Measurements from ENCODE around the gene ZNF740. TPM values are rescaled to one million over a fixed set of nuclear protein-coding genes. Genes with fewer than 3 reads are reported as not detected.

Gene ZNF740
- polyA plus RNA-seq, 1 of the 3 experiments (the other 2 are of a cell fraction), result 14.6 TPM

- CTCF ChIA-PET, result interaction anchor here (1.0 to 9.5 kb wide), 6 partner anchors 10 to 135 kb away, joined by 3 to 181 read pairs (median 8); partner anchors contain the start of gene ITGB7
- H3K27ac ChIP-seq (ENCODE audit: low read depth in 2 of 2, low read length in 1 of 2), result peak overlapping the region in 1 of 2 experiments; percentile 46; a peak in 1 of 4 replicates
- 95% methylated on average over 1 of the region's 1 CpG for WGBS (ENCODE audit: low lambda C conversion rate)
Observed at GRCh38 chr12:53201177-53201541, 20.6 kb downstream of the ZNF740 start.

DNA sequence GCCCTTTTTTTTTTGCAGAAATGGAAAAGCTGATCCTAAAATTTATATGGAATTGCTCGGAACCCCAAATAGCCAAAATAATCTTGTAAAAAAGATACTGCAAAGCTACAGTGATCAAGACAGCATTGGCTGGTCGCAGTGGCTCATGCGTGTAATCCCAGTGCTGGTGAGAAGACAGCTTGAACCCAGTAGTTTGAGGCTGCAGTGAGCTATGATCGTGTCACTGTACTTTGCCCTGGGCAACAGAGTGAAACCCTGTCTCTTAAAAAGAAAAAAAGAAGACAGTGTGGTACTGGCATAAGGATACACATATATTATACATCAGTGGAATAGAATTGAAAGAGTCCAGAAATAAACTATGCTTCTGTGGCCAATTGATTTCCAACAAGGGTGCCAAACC lies 21.1 kb downstream of the ZNF740 start:
- H3K4me2 ChIP-seq, result no peak overlapping the region
- ChIA-PET POLR2A (no interaction called here), CTCF (interaction anchor here (1.0 to 9.5 kb wide), 6 partner anchors 10 to 135 kb away, joined by 3 to 181 read pairs (median 8); partner anchors contain the start of gene ITGB7)
- peaks cover 0 to 7% of the 10 kb centered on the region in 2 experiments; a peak in 1 of 4 replicates for H3K4me1 ChIP-seq (ENCODE audit: control insufficient read depth in 1 of 2, insufficient read depth in 2 of 2, low read depth in 1 of 2, low read length in 1 of 2)
- H3K79me2 ChIP-seq (ENCODE audit: insufficient read depth), result no peaks in the 10 kb centered on the region
- H3K9me3 ChIP-seq, result no peaks in the 10 kb centered on the region
- no peak for DNase-seq
- 89% methylated on average over 4 of the region's 4 CpGs for WGBS (ENCODE audit: low lambda C conversion rate)
- H3K27me3 ChIP-seq (ENCODE audit: insufficient read depth), result no peaks in the 10 kb centered on the region
- H3K36me3 ChIP-seq (replicated peaks in 1 of 2; ENCODE audit: control insufficient read depth in 1 of 2, insufficient read depth in 2 of 2, low read length in 1 of 2), result no peaks in the 10 kb centered on the region
- no peak overlapping the region for H3K9ac ChIP-seq
- peaks cover 9% of the 10 kb centered on the region for H3F3A ChIP-seq (replicated peaks; ENCODE audit: insufficient read depth)
- no peak overlapping the region for H3K27ac ChIP-seq (ENCODE audit: low read depth in 2 of 2, low read length in 1 of 2)
- no peak overlapping the region for H2AFZ ChIP-seq (ENCODE audit: low read depth)
- H3K4me3 ChIP-seq (ENCODE audit: low read depth in 2 of 2, low read length in 1 of 2), result no peak overlapping the region
- no peaks in the 10 kb centered on the region for H4K20me1 ChIP-seq (ENCODE audit: insufficient read depth)
- no peaks in the 10 kb centered on the region for H3K9me2 ChIP-seq
- TF ChIP-seq NRF1 (IDR thresholded peaks at IDR 0.05; ENCODE audit: low read depth, low read length) (no peak), RXRA (IDR thresholded peaks at IDR 0.05; ENCODE audit: borderline replicate concordance, low read depth) (no peak), FOSL2 (IDR thresholded peaks at IDR 0.05; ENCODE audit: borderline replicate concordance, low read depth) (no peak), USF1 (IDR thresholded peaks at IDR 0.05; ENCODE audit: borderline replicate concordance, low read depth) (no peak), CHD2 (IDR thresholded peaks at IDR 0.05; ENCODE audit: low read length, partially characterized antibody) (no peak), MEF2A (IDR thresholded peaks at IDR 0.05; ENCODE audit: borderline replicate concordance, low read depth) (no peak), SIN3A (IDR thresholded peaks at IDR 0.05; ENCODE audit: borderline replicate concordance, low read depth, low read length) (no peak), TEAD4 (IDR thresholded peaks at IDR 0.05; ENCODE audit: borderline replicate concordance, insufficient read depth) (no peak), MXI1 (IDR thresholded peaks at IDR 0.05; ENCODE audit: low read depth, low read length) (no peak), NFIC (IDR thresholded peaks at IDR 0.05; ENCODE audit: borderline replicate concordance) (no peak), USF2 (IDR thresholded peaks at IDR 0.05; ENCODE audit: borderline replicate concordance, low read depth, low read length) (no peak), RFX5 (IDR thresholded peaks at IDR 0.05; ENCODE audit: low read length) (no peak), TAF1 (IDR thresholded peaks at IDR 0.05; ENCODE audit: borderline replicate concordance, low read depth, low read length) (no peak), POLR2AphosphoS5 (IDR thresholded peaks at IDR 0.05; ENCODE audit: low read depth, low read length) (no peak)
- TF ChIP-seq, protein P1, sequence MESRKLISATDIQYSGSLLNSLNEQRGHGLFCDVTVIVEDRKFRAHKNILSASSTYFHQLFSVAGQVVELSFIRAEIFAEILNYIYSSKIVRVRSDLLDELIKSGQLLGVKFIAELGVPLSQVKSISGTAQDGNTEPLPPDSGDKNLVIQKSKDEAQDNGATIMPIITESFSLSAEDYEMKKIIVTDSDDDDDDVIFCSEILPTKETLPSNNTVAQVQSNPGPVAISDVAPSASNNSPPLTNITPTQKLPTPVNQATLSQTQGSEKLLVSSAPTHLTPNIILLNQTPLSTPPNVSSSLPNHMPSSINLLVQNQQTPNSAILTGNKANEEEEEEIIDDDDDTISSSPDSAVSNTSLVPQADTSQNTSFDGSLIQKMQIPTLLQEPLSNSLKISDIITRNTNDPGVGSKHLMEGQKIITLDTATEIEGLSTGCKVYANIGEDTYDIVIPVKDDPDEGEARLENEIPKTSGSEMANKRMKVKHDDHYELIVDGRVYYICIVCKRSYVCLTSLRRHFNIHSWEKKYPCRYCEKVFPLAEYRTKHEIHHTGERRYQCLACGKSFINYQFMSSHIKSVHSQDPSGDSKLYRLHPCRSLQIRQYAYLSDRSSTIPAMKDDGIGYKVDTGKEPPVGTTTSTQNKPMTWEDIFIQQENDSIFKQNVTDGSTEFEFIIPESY (IDR thresholded peaks at IDR 0.05; ENCODE audit: borderline replicate concordance, low read depth), result no peak

More at GRCh38 chr12:53201177-53201541, 20.6 kb downstream of the ZNF740 start:
- TF ChIP-seq, protein P1 (IDR thresholded peaks at IDR 0.05; ENCODE audit: borderline replicate concordance, low read depth), result no peak
- TF ChIP-seq RAD21 (IDR thresholded peaks at IDR 0.05; ENCODE audit: low read length) (no peak), NRF1 (IDR thresholded peaks at IDR 0.05; ENCODE audit: low read depth, low read length) (no peak), GATA2 (CRISPR knock-in tag; IDR thresholded peaks at IDR 0.05) (no peak), USF2 (IDR thresholded peaks at IDR 0.05; ENCODE audit: borderline replicate concordance, low read depth, low read length) (no peak)
- Histone ChIP-seq H3K36me3 (replicated peaks in 1 of 2; ENCODE audit: control insufficient read depth in 1 of 2, insufficient read depth in 2 of 2, low read length in 1 of 2) (no peaks in the 10 kb centered on the region), H4K20me1 (ENCODE audit: insufficient read depth) (no peaks in the 10 kb centered on the region), H3K4me3 (ENCODE audit: low read depth in 2 of 2, low read length in 1 of 2) (no peak overlapping the region), H3K4me1 (ENCODE audit: control insufficient read depth in 1 of 2, insufficient read depth in 2 of 2, low read depth in 1 of 2, low read length in 1 of 2) (peaks cover 0 to 3% of the 10 kb centered on the region in 2 experiments; a peak in 1 of 4 replicates), H3K4me2 (no peak overlapping the region), H3K9me2 (no peaks in the 10 kb centered on the region), H3K79me2 (ENCODE audit: insufficient read depth) (no peaks in the 10 kb centered on the region), H3K9me3 (no peaks in the 10 kb centered on the region), H3K27me3 (ENCODE audit: insufficient read depth) (no peaks in the 10 kb centered on the region), H2AFZ (ENCODE audit: low read depth) (no peak overlapping the region), H3F3A (replicated peaks; ENCODE audit: insufficient read depth) (peaks cover 6% of the 10 kb centered on the region), H3K9ac (no peak overlapping the region)
- no peak for DNase-seq
- POLR2A ChIA-PET, result no interaction called here
